Stimulated activated CD8-positive, alpha-beta memory T cell treated with anti-CD3 and anti-CD28 coated beads, Interleukin-12 subunit alpha, Interleukin-12 subunit beta, amount 100 ng/mL, for 4 hours (primary cell): ENCODE data around the gene MRPL55.
A peak's percentile ranks its signal among the peaks of the same experiment; 100 is the strongest.

Source experiments
- DNase-seq: peaks from one replicate; pipeline ENCODE4 v3.0.0-alpha.2; 2020; ENCODE audit warnings: low read depth

Gene MRPL55

DNA sequence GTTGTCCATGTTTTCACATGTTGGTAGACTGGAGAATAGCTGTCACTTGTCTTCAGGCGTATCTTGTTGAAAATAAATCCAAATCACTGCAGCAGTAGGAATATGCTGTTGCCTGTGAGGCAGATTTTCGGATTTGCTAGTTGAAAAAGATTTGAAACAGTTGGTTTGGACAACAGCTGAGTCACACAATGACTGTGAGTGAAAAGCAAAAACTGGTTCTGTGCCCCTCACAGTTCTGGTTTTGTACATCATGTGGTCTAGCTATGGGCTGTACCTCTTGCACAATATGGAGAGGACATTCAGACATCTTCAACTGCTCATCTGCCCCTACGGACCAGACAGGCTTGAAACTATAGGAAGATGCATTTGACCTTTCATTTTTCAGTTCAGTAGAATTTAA, 24.8 kb downstream of the MRPL55 start:
- DNase-seq, result no peak

DNA sequence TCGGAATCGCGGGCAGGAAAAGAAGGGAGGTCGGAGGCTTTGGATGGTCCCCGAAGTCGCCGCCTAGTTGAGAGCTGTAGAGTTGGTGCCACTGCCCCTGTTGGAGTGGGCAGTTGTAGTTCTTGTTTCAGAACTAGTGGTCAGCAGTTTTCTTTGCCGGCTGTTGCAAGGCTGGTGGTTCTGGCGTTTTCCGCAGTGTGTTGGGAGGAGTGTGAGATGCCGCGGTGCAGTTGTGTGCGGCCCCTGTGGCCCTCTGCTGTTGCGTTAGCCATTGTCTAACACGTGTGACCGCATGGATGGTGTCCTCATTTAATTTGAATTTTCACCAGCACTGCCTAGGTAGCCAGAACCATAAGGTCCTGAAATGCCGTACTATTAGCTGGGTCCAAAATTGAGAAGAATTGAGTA, 25.2 kb downstream of the MRPL55 start:
- no peak for DNase-seq

DNA sequence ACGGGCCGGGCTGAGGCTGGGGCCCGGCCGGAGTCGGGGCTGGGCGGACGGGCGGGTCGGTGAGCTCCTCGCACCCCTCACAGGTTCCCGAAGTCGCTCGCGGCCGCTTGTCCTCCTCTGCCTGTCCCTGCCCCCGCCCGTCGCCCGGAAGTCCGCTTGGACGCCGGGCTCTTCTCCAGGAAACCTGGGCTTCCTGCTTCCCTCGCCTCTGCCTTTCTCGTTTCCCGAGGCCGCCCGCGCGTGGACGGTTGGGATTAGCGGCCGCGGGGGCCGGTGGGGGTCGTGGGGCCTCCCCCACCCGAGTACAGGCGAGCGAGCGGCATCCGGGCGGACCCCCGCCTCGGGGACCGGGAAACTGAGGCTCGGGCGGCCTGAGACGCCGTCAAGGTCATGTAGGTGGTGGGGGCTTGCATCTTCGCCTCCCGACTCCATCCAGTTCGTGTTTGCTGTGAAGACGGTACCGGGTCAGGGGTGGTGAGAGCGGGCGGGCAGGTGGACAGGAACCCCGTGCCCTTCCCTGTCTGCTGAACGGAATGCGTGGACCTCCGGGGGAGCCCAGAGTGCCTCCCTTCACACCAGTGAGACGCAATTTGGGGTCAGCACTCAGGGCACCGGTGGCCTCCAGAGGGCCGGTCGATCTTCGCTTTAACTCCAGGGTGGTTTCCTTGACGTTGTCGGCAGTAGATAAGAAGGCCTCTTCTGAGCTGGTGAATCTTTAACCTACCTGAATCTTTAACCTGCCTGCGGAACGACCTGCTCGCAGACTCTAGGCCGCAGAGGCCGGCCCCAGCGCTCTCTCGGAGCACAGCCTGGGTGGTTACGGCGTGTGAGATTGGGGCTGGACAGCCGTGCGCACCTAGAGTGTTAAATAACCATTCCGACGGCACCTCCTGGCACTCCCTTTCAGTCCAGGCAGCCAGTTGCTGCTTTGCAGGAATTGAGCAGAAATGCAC, 25.9 kb downstream of the MRPL55 start:
- no peak for DNase-seq

DNA sequence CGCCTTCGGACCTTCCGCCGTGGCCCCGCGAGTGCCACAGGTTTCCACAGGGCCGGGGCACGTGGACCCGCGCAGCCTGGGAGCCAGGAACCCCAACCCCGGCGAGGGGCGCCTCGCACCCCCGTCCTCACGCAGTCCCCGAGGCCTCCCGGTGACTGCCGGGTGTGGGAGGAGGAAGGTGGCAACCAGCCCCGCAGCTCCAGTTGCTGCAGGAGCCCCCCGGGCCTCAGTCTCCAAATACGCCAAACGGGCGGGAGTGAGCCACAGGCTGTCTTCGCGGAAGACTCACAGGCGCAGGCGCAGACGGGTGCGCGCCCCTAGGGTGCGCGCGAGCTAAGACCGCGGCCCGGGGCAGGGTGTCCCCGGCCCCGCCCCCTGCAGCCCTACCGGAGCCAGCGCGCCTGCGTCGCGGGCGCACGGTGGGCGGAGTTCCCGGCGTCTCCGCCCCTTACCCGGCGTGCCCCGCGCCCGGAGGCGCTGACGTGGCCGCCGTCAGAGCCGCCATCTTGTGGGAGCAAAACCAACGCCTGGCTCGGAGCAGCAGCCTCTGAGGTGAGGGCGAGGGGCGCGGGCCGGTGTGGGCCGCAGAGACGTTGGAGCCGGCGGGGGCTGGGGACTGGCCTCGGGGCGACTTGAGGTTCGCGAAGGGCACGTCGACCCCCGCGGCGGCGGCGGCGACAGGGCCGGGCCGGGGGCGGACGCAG, 26.7 kb downstream of the MRPL55 start, which contains the start of gene ARF1:
Gene ARF1 (plus strand): TSS at position 495 of the 704 bp plus-strand sequence. CDS start 14,407 bp downstream, outside the sequence.
- peak; percentile 93 for DNase-seq

DNA sequence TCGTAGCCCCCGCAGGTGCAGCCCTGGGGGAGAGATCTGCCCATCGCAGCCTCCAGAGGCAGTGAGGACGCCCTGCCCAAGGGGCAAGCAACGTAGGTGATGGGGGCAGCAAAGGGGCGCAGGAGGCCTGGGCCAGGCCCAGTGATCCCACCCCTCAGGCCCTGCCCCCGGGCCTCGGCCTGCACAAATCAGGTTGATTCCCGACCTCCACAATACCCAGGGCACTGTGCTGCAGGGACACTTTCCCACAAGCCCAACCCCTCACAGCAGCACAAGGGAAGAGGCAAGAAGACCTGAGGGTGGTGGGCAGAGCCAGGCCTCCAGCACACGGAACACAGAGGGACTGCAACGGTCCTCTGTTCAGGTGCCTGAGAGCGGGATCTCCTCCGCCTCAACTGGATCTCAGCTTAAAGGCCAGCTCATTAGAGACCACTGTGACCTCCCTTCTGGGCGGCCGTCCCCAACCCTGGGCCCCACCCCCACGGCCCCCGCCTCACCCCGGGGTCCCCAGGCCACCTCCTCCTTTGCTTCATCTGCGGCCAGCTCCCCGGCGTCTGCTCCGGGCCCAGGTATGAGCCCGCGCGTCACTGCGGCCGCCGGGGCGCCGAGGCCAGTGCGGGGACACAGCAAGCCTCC, 27.4 kb downstream of the MRPL55 start:
- DNase-seq, result no peak

DNA sequence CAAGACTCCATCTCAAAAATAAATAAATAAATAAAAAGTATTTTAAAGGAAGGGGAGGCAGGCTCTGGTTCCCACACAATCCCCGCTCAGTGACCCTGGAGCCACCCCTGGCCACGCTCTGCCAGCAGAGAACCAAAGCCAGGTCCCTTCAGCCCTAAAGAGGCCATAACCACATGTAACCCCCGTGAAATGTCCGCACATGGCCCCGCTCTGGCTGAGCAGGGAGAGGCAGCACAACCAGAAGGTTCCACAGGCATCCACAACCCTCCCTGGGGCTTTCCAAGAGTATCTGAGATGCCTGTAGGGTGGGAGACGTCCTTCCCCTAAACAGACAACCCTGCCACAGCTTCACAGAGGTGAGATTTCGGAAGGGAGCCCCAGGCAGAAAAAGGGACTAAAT, 28.0 kb downstream of the MRPL55 start:
- no peak for DNase-seq

DNA sequence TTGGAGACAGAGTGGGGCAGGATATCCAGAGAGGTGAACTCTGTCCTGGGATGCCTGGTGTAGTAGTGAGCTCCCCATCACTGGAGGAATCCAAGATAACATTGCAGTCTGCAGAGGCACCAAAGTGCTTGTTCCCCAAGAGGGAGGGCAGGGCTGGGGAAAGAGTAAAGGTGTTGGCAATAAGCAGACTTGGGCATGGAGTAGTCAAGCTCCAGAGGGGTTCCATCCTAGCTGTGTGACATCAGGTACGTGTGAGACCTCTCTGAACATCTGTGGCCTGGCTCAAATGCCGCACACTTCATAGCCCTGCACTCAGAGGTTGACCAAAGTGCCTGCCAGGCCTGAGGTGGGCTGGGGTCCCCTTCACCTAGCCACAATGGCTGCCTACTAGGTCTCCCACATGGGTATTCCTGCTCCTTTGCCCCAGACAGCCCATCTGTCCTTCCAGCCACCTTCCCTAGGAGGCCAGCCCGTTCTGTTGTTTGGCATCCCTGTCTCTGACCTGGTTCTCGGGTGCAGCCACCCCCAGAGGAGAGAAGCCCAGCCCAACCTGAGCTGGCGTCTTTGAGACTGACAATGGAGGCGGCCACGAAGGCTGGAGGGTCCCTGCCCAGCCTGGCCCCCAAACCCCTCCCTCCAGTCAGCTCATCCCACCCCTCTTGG, 29.4 kb downstream of the MRPL55 start:
- no peak for DNase-seq

DNA sequence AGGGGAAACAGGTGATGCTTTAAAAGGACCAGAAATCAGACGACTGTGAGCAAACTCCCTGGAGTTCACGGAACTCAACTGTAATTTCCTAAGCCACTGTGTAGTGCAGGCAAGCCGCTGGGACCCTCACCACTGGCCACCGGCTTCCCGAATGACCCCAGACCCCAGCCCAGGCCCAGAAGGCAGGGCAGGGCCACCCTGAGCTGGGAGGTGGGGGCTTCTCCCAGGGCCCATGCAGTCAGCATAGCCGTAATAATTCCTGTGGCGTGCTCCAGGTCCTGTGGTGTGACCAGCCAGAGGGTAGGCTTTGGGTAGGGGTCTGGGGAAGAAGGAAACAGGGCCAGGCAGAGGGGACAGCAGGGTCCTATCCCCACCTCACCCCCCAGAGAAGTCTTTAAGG, 30.1 kb downstream of the MRPL55 start:
- DNase-seq, result no peak

DNA sequence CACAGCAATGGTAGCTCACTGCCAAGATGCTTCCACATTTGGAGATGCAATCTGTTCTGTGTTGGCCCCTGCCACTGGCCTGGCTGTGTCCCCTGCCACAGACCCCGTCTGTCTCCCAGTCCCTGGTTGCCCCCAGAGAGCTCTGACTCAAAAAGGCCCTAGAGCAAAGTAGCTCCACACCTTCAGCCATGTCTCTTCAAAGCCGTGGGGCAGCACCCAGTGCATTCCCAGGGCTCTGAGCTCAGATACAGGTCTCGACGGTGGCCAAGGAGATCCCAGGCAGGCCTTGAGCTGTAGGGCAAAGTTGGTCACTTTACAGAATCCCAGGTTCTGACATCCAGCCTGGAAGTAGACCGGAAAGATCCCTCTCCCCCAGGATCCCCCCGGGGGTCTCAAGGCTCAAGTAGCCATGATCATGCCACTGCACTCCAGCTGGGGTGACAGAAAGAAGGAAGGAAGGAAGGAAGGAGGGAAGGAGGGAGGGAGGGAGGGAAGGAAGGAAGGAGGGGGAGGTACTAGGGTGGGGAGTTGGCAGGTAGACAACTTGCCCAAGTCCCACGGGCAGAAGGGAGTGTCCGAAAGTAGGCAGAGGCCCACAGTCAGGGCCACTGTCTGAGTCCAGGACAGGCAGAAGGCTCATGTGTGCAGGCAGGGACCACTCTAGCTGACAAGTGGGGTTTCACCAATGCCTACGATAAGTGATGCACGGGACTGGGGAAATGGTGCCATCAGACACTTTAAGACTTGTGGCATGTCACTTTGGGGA, 31.4 kb downstream of the MRPL55 start:
- DNase-seq, result no peak

DNA sequence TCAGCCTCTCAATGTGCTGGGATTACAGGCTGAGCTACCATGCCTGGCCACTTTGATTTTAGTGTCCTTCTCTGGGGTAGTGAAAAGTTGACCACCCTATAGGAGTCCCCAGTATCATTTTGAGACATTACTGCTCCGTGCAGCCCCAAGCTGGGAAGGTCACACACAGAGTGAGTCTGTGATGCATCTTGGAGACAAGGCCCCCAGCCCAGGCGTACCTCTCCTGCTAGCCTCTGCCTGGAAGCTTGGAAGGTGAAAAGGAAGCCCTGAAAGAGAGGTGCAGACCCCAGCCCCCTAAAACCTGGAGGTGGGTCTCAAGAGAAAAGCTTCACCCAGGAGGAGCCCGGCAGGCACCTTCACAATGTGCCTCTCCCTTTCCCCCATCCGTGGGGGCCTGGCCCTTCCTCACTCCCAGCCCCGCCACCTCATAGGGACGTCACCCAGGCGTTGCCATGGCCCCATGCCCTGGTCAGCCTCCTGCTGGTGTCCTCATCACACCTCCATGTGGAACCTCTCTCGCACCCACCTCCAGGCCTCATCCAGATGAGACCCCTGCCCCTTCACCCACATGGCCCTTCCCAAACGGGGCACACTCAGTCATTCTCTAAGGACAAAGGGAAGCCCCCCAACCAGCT, 32.2 kb downstream of the MRPL55 start:
- DNase-seq, result no peak

DNA sequence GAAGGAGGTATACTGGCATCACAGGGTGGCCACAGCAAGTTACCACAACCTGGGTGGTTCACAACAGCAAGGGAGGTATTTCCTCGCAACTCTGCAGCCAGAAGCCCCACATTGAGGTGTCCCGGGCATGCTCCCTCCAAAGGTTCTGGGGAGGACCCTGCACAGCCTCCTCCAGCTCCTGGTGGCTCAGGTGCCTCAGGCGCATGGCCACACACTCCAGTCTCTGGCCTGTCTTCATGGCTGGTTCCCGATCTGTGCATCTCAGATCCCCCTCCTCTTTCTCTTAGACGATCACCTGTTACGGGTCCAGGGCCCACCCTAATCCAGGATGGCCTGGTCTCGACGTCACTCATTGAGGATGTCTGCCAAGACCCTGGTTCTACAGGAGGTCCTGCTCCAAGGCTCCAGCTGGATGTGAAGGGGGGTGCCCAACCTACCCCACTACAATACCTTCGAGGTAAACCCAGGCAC, 33.3 kb downstream of the MRPL55 start:
- no peak for DNase-seq

DNA sequence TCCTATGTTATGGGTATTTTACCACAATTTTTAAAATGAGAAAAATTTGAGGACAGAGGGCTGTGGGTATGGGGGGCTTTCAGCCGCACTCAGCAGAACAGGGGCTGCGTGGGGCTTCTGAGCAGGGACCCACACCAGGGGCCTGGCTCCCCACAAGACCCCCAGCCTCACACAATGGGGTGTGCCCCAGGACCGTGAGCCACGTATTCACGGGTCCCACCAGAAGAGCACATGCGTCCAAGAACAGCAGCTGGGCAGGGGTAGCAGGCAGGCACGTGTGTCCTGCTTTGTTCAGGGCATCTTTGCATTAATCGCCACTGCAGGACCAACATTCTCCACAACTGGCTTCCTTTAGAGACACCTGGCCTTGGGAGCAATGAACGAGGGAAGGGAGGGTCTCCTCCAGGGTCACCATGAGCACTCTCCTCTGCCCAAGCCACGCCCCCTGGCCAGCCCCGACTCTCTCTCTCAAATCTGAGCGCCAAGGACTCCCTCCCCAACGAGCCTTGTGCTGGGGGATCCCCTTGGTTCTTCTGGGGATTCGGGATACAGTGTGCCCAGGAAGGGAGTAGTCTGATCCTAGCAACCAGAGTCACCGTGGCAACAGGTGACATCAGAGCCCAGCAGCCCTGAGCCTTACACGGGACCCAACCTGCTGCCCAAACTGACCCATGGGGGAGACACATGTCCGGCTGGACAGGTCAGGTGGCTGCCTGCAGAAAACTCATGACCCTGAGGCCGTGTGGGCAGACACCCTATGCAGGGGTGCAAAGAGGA, 34.0 kb downstream of the MRPL55 start:
- DNase-seq, result no peak

DNA sequence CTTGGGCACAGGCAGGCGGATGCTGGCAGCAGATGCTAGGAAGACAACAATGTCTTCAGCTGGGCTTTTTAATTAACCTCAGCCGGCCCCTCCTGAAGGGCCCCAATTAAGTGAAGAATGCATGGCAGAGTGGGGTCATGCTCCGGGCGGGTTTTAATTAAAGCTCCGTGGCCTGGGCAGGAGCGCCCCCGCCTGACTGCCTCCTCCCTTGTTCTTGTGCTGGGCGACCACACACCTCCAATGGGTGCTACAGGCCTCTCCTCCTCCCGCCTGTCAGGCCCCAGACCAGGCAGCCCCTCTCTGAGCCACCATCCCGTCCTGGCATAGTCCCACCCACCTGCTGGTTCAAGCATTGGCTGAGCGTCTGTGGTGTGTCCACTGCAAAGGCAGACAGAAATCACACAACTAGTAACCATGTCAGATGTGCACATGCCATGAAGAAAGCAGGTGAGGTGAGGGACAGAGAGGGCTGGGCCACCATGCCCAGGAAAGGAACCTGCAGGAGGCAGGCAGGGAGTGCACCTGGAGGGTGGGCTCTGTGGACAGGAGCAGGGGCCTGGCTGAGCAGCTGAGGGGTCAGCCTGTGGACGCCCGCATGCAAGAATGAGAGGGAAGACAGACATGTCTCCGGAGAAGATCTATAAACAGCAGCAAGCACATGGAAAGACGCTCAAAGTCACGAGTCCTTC, 35.1 kb downstream of the MRPL55 start:
- no peak for DNase-seq

DNA sequence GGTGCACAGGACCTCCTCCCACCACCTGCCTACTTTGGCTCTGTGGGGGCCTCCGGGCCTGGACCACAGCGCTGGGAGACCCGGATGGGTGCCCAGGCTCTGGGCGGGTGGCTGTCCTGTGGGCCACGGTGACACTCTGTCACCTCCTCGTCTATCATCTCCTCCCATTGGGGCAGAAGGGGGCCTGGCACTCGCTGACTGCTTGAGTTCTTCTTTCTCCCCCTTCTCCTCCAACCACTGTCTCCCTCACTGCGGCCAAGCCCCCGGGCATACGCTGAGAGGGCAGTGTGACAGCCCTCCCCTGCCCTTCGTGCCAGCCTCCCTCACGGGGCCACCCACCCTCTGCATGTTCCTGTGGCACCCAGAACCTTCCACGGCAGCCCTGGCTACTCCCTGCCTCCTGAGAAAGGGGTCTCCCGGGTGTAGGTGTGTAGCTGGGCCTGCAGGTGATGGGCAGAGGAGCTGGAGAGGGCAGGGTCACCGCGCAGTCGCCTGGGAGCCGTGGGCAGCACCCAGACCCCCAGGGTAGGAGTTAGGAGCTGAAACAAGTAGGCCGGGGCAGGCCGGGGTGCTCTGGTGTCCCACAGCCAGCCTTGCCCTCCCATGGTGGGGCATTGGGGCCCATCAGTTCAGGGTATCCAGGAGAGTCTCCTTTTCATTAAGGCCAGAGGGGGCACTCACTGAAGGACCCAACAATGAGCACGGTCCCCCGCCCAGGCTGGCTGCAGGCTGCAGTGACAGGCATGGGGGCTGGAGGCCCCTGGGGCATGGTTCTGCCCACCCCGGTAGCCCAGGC, 35.8 kb downstream of the MRPL55 start:
- DNase-seq, result no peak

DNA sequence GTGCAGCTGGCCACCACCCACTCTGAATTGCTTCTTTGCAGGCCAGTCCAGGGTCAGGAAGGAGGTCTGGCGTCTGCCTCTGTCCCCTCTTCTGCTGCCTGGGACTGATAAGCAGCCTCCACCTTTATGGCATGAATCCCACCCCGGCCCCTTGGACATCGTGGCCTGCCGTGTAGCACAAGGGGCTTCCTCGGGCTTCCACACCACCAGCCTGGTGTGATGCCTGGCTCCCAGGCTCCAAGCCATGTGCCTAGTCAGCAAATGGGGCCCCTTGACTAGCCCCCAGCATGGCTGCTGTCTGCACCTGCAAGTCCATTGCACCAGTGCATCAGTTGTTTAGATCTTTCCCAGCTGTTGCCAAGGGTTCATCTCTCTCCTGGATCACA, 36.4 kb downstream of the MRPL55 start:
- no peak for DNase-seq

DNA sequence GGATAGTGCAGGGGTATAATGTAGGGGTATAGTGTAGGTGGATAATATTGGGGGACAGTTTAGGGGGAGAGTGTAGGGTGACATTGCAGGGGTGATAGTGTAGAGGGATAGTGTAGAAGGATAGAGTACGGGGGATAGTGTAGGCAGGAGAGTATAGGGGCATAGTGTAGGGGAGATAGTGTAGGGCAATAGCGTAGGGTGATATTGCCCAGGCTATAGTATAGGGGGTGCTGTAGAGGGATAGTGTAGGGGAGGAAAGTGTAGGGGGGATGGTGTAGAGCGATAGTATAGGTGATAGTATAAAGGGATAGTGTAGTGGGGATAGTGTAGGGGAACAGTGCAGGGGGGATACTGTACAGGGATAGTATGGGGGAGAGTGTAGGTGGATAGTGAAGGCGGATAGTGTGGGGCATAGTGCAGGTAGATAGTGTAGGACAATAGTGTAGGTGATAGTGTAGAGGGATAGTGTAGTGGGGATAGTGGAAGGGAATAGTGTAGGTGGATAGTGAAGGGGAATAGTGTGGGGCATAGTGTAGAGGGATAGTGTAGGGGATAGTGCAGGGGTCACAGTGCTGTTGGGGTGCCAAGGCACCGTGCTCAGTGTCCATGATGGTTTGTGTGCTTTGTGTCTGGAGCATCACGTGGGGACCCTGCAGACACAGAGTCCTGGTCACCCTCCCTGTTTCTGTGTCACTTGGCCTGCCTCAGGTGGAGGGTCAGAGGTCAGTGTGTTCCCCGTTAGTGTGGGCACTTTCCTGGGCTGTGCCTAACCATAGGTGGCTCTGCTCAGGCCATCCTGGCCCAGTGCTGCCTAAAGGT, 37.1 kb downstream of the MRPL55 start:
- no peak for DNase-seq

DNA sequence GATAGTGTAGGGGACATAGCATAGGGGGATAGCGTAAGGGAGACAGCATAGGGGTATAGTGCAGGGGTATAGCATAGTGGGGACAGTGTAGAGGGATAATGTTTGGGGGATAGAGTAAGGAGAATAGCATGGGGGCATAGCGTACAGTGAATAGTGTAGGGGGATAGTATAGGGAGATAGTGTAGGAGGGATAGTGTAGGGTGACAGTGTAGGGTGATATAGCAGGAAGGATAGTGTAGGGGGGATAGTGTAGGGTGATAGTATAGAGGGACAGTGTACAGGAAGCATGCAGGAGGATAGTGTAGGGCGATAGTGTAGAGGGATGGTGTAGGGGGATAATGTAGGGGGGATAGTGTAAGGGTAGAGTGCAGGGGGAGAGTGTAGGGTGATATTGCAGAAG, 38.2 kb downstream of the MRPL55 start:
- no peak for DNase-seq

DNA sequence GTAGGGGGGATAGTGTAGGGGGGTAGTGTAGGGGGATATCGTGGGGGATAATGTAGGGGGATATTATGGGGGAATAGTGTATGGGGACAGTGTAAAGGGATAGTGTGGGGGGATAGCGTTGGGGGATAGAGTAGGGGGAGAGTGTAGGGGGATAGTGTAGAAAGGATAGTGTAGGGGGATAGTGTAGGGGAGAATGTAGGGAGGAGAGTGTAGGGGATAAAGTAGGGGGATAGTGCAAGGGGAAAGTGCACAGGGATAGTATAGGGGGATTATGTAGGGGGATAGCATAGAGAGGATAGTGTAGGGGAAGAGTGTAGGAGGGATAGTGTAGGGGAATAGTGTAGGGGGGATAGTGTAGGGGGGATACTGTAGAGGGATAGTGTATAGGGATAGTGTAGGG, 38.9 kb downstream of the MRPL55 start:
- DNase-seq, result no peak
